ENCODE results near the gene JARID2. TPM values are rescaled to one million over a fixed set of nuclear protein-coding genes. Genes with fewer than 3 reads are reported as not detected.

Gene JARID2
- total RNA-seq, 2 experiments from 2014 or later, result 25.4 to 25.5 TPM

DNA sequence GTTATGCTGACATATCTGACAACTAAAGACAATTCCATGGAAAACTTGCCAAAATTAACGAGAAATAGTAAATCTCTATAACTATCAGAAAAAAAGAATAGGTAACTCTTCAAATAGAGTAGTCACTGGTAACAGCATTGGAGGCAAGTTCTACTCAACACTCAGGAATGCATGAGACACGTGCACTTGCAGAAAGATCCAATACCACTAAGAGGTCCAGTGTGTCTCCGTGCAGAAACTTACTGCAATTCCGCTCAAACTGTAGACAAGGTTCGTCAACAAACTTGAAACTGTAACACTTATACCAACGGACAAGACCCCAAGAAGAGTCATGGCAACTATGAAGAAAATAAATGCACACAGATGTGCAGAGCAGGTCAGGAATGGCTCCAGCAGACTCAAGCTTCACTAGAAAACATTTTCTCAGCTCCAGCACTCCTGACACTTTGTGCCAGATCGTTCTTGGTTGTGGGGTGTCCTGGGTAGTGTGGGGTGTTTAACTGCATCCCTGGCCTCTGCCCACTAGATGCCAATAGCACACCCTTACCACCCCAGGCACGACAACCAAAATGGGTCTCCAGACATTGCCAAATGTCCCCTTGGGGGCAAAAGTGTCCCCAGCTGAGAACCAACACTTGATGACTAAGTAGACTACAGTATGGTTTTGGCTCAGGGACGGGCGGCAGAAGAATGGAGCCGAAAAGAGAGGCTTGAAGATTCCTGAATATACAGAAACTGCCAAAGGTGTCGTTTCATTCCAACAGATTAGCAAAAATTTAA lies 282.2 kb downstream of the JARID2 start:
- ATAC-seq (no peak), DNase-seq (no peak)
- POLR2A ChIA-PET, result interaction anchor here (0.6 kb wide), 1 partner anchor 652 kb away, joined by 3 read pairs; no protein-coding TSS in a partner anchor

GRCh38 chr6:15528870-15529269 lies 283.0 kb downstream of the JARID2 start:
- Mint-ChIP-seq H3K27ac (no peak overlapping the region), H3K27me3 (no peaks in the 10 kb centered on the region), H3K4me1 (ENCODE audit: low read depth) (peaks cover 8% of the 10 kb centered on the region), H3K4me3 (no peak overlapping the region), H3K9me3 (peaks cover 9% of the 10 kb centered on the region), H3K36me3 (ENCODE audit: low read depth) (peaks cover 55% of the 10 kb centered on the region)
- intact Hi-C loops (cut with micrococcal nuclease), result no loop called here
- POLR2A ChIA-PET, result no interaction called here
- CTCF ChIA-PET, result interaction anchor here (2.4 kb wide), 1 partner anchor 94 kb away, joined by 13 read pairs; no protein-coding TSS in a partner anchor
- no peak for ATAC-seq
- no peak for TF ChIP-seq CTCF (IDR thresholded peaks at IDR 0.05)
- no peak for DNase-seq

More for the DNA sequence above, 282.2 kb downstream of the JARID2 start:
- intact Hi-C loops (cut with micrococcal nuclease), result no loop called here
- Mint-ChIP-seq H3K9me3 (peaks cover 9% of the 10 kb centered on the region), H3K36me3 (ENCODE audit: low read depth) (peaks cover 61% of the 10 kb centered on the region), H3K27me3 (no peaks in the 10 kb centered on the region), H3K4me3 (no peak overlapping the region), H3K27ac (no peak overlapping the region), H3K4me1 (ENCODE audit: low read depth) (peaks cover 8% of the 10 kb centered on the region)
- CTCF ChIA-PET, result interaction anchor here (1.4 to 2.4 kb wide), 2 partner anchors 9 to 95 kb away, joined by 3 to 13 read pairs; no protein-coding TSS in a partner anchor
- TF ChIP-seq CTCF (IDR thresholded peaks at IDR 0.05), result no peak

DNA sequence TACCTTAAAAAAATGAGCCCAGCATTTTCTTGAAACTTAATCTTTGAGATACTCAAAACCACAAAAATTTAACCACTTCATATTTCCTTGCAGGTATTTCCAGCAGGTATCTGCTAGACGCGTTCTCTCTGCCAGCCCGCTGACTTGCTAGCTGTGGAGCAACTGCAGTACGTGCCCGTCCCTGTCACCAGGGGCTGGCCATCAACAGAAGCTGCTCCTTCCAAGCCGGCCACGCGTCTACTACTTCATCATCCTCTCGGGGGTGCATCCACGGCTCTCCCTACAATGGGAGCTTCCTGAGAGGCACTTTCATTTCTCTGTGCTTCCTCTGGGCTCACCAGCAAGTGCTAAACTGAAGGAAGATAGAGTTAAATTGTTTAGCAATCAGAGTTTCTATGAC lies 284.5 kb downstream of the JARID2 start:
- POLR2A ChIA-PET, result no interaction called here
- peaks cover 46% of the 10 kb centered on the region for H3K36me3 Mint-ChIP-seq (ENCODE audit: low read depth)
- ATAC-seq, result no peak

GRCh38 chr6:15531973-15532372 lies 286.1 kb downstream of the JARID2 start:
- no peak for TF ChIP-seq CTCF (IDR thresholded peaks at IDR 0.05)
- Mint-ChIP-seq H3K4me1 (ENCODE audit: low read depth) (peaks cover 6% of the 10 kb centered on the region), H3K36me3 (ENCODE audit: low read depth) (peaks cover 31% of the 10 kb centered on the region), H3K9me3 (peaks cover 4% of the 10 kb centered on the region), H3K27me3 (no peaks in the 10 kb centered on the region), H3K27ac (no peak overlapping the region), H3K4me3 (no peak overlapping the region)
- ATAC-seq (no peak), DNase-seq (no peak)
- intact Hi-C loops (cut with micrococcal nuclease), result no loop called here
- ChIA-PET POLR2A (no interaction called here), CTCF (no interaction called here)

More for the DNA sequence above, 284.5 kb downstream of the JARID2 start:
- Mint-ChIP-seq H3K27ac (no peak overlapping the region), H3K27me3 (no peaks in the 10 kb centered on the region), H3K4me3 (no peak overlapping the region), H3K4me1 (ENCODE audit: low read depth) (peaks cover 8% of the 10 kb centered on the region), H3K9me3 (peaks cover 9% of the 10 kb centered on the region)
- intact Hi-C loops (cut with micrococcal nuclease), result no loop called here
- CTCF ChIA-PET, result no interaction called here
- no peak for TF ChIP-seq CTCF (IDR thresholded peaks at IDR 0.05)
- DNase-seq, result no peak

- intact Hi-C loops (cut with micrococcal nuclease), result no loop called here
- no peak for ATAC-seq
- no peak overlapping the region for H3K4me3 Mint-ChIP-seq
- no peaks in the 10 kb centered on the region for H3K9me3 Mint-ChIP-seq
- no peak for TF ChIP-seq CTCF (IDR thresholded peaks at IDR 0.05)
- H3K27ac Mint-ChIP-seq, result no peak overlapping the region
- no peaks in the 10 kb centered on the region for H3K27me3 Mint-ChIP-seq
- ChIA-PET POLR2A (interaction anchor here (0.9 to 1.3 kb wide), 2 partner anchors 9 to 13 kb away, joined by 3 to 4 read pairs; no protein-coding TSS in a partner anchor), CTCF (interaction anchor here (1.9 kb wide), 1 partner anchor 11 kb away, joined by 5 read pairs; no protein-coding TSS in a partner anchor)
- H3K4me1 Mint-ChIP-seq (ENCODE audit: low read depth), result peaks cover 6% of the 10 kb centered on the region
- no peak for DNase-seq
- H3K36me3 Mint-ChIP-seq (ENCODE audit: low read depth), result peaks cover 21% of the 10 kb centered on the region
Measured at GRCh38 chr6:15533379-15534026, 287.6 kb downstream of the JARID2 start.
